HL-60 (cell line): ENCODE data around the gene DOK6.

Experiments used
- DNase-seq, 2 experiments: peaks; one replicate each; pipeline ENCODE4 v3.0.0-alpha.2; 2010 to 2020; ENCODE audit warnings: low read depth in 1 of 2, low spot score in 1 of 2
- H3K27ac ChIP-seq: fragments of 250-450 bp; sonication (Bioruptor Pico); replicated peaks from 2 replicates; pipeline ENCODE4 v1.5.1; 2020; ENCODE audit warnings: mild to moderate bottlenecking, moderate library complexity
- H3K27me3 ChIP-seq: fragments of 250-450 bp; sonication (Bioruptor Pico); 2 replicates; pipeline ENCODE4 v1.5.1; 2021; ENCODE audit warnings: mild to moderate bottlenecking, moderate library complexity; ENCODE audit not compliant: insufficient read depth, poor library complexity, severe bottlenecking
- H3K4me3 ChIP-seq: replicated peaks from 2 replicates; pipeline ENCODE4 v1.5.1; 2011; ENCODE audit warnings: mild to moderate bottlenecking, control low read depth, low read length; ENCODE audit not compliant: insufficient read depth
- CTCF ChIP-seq: IDR thresholded peaks from one replicate; pipeline ENCODE4 v1.5.1; 2011; ENCODE audit warnings: low read length, control low read depth, inconsistent platforms; ENCODE audit not compliant: insufficient read depth
- GABPA ChIP-seq: IDR thresholded peaks from 2 replicates; pipeline ENCODE4 v1.6.1; 2012; ENCODE audit warnings: low read depth
- POLR2AphosphoS5 ChIP-seq: IDR thresholded peaks from 2 replicates; pipeline ENCODE4 v1.6.1; 2012; ENCODE audit warnings: low read depth
- REST ChIP-seq: IDR thresholded peaks from 2 replicates; pipeline ENCODE4 v1.6.1; 2012; ENCODE audit warnings: low read depth; ENCODE audit not compliant: insufficient replicate concordance
- SPI1 ChIP-seq: IDR thresholded peaks from 2 replicates; pipeline ENCODE4 v1.6.1; 2012; ENCODE audit warnings: low read depth, mild to moderate bottlenecking, borderline replicate concordance

DOK6 gene

GRCh38 chr18:69725855-69726508 lies 325.3 kb downstream of the DOK6 start:
- TF ChIP-seq GABPA = no peak
- H3K4me3 ChIP-seq = no peak overlapping the region

GRCh38 chr18:69727912-69728572 lies 327.4 kb downstream of the DOK6 start:
- TF ChIP-seq POLR2AphosphoS5 = no peak
- TF ChIP-seq GABPA = no peak
- TF ChIP-seq SPI1 = no peak
- no peak for TF ChIP-seq CTCF
- TF ChIP-seq REST = no peak
- no peak for DNase-seq
- H3K27me3 ChIP-seq = no peaks in the 10 kb centered on the region
- H3K27ac ChIP-seq = no peak overlapping the region
- H3K4me3 ChIP-seq = no peak overlapping the region

More at GRCh38 chr18:69725855-69726508, 325.3 kb downstream of the DOK6 start:
- no peak for DNase-seq
- no peaks in the 10 kb centered on the region for H3K27me3 ChIP-seq
- H3K27ac ChIP-seq = no peak overlapping the region

GRCh38 chr18:69730664-69731063 lies 330.0 kb downstream of the DOK6 start:
- Histone ChIP-seq H3K4me3 (no peak overlapping the region), H3K27ac (no peak overlapping the region), H3K27me3 (no peaks in the 10 kb centered on the region)
- TF ChIP-seq CTCF (no peak), GABPA (no peak), REST (no peak), POLR2AphosphoS5 (no peak), SPI1 (no peak)
- DNase-seq = no peak

GRCh38 chr18:69734536-69734935 lies 333.8 kb downstream of the DOK6 start:
- no peak overlapping the region for H3K27ac ChIP-seq
- TF ChIP-seq CTCF (no peak), GABPA (no peak), REST (no peak), SPI1 (no peak), POLR2AphosphoS5 (no peak)
- no peak overlapping the region for H3K4me3 ChIP-seq
- H3K27me3 ChIP-seq = no peaks in the 10 kb centered on the region
- DNase-seq = no peak
